GM19193 (cell line): ENCODE measurements around the gene RAD51D.

ENCODE experiments used
- POLR2A ChIP-seq: IDR thresholded peaks from 4 replicates; pipeline ENCODE4 v1.6.1; 2011; ENCODE audit not compliant: insufficient read depth, insufficient read length; ENCODE audit errors: extremely low read depth

Gene RAD51D

DNA sequence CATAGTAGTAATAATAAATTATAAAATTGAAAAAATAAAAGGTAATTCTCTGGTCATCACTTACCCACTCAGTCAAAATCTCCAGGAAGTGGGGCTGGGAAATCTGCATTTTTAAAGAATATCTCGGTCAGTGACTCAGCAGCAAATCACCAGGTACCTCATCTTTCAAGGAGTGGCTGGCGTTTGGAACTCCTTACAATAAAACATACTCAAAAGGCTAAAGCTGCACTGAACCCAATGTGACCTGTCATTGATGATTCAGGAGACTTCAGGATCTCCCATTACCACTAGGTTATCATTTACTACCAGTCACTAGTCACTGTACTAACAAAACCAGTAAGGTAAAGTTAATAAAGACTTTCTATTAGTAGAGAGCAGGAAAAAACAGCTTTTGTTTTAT, 34.7 kb downstream of the RAD51D start:
- no peak for TF ChIP-seq POLR2A

DNA sequence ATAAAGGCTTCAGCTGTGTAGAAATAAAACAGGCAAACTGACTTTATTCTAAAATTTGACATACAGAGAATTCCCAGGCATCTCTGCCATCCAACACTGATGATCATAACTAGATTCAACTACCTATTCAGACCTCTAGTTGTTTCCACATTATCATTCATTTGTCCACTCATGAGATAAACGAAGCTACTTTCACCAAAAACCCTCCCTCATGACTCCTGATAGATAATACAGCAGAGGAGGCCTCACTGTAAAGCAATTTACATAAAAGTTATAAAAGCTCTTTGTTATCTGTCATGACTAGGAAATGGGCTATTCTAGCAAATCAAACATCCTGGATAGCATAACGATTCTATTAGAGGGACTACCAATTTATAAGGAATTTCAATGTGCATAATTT, 36.6 kb downstream of the RAD51D start:
- no peak for TF ChIP-seq POLR2A

DNA sequence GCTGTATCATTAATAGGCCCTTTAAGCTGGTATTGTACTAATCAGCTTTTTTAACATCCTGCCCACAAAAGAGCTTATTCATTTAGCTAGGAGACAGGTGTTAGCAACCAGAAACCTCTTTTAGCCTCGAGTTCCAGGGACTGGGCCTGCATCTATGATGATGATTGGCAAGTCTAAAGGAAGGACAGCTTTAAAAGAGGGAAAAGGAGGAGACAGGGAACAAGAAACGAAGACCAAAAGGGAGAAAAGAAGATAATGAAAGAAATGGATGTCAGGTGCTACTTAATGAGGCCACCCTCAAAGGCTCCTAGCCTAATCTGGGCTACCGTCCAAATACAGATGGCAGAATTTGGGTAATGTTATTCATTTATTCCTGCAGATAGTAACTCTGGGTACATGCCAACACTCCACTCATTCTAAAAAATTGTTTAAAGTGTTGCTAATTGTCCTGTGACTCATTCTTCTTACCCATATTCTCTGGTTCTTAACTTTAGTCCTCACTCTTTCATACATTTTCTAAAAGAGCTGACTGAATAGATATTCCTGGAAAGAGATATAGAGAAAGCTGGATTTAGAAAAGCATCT, 37.5 kb downstream of the RAD51D start:
- no peak for TF ChIP-seq POLR2A

DNA sequence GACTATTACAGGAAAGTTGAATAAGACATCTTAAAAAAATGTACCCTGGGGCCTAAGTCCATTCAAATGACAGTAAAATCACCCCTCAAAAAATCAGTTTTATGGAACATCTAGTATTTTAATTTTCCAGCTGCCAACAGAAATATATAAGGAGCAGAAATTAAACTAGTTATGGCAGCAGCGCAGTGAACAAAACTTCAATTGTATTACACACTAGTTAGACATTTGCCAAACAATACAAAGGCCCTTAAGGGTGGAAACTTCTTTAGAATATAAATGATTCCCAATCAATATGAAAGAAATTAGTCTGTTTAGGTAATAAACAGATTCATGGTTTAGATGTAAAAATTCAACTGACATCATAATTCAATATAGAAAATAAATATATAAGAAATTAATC, 38.0 kb downstream of the RAD51D start:
- no peak for TF ChIP-seq POLR2A

DNA sequence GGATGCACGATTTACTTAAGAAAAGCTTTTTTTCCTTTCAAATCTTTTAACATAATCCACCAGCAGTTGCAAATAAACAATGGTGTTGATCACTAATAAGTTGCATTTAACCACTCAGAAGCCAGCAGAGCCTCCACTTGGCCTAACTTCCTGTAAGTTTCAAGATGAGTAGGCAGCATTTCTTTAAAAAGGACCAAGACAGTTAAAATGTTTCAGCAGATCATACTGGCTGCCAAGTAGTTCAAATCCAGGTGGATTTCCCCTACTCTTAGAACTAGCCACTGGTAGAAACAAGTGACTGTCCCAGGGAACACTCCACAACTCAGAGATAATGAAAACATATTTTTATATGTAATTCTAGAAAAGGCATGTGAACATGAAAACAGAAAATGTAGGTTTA, 39.1 kb downstream of the RAD51D start:
- TF ChIP-seq POLR2A = no peak

DNA sequence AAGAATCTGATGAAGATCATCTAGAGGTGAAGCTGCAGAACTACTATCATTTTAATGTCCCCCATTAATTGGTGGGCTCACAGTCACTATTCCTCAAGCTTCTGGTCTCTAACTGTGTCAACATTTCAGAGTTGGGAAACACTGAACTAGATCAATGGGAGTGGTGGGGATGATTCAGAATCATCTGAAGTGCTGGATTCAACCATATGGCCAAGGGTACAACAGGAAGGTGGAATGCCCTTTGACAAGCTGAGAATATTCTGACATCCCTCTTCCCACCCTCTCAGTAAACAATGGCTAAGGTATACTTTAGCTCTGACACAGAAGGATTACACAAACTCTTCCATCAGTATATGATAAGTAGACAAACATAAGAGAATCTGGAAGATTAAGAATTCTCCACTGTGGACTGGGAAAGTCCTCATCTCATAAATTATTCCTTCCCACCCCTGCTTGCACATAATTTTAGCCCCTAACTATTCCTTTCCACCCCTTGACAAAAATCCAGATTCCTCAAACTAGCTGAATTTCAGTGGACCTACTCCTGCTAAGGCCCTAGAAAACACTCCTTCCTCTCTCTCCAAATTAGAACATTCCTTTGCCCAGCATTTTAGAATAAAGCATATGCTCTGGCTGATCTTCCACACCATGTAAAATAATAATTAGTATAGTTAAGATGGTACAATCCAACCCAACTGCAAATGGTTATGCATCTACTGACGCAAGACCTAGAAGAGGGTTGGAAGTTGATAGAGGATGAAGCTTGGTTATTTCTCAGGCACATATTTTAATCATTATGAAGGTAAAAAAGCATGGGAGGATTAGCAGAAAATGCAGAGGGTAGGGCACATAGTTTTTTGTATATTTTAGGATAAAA, 39.9 kb downstream of the RAD51D start:
- TF ChIP-seq POLR2A = no peak

DNA sequence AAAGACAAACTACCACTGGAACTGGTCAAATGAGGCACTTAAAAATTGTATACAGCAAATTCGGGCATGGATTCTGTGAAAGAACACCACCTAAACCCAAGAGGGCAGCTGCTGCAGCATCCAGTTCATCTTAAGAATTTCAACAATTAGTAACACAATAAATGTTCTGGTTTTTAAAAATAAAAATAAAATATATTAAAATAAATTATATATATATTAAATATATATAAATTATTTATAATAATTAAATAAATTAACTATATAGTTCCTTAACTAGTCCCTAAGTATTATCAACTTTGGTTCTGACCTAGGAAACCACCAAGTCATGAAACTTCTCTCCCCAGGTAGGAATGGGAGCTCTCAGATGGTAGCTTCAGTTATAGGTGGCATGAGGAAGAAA, 42.8 kb downstream of the RAD51D start:
- no peak for TF ChIP-seq POLR2A

DNA sequence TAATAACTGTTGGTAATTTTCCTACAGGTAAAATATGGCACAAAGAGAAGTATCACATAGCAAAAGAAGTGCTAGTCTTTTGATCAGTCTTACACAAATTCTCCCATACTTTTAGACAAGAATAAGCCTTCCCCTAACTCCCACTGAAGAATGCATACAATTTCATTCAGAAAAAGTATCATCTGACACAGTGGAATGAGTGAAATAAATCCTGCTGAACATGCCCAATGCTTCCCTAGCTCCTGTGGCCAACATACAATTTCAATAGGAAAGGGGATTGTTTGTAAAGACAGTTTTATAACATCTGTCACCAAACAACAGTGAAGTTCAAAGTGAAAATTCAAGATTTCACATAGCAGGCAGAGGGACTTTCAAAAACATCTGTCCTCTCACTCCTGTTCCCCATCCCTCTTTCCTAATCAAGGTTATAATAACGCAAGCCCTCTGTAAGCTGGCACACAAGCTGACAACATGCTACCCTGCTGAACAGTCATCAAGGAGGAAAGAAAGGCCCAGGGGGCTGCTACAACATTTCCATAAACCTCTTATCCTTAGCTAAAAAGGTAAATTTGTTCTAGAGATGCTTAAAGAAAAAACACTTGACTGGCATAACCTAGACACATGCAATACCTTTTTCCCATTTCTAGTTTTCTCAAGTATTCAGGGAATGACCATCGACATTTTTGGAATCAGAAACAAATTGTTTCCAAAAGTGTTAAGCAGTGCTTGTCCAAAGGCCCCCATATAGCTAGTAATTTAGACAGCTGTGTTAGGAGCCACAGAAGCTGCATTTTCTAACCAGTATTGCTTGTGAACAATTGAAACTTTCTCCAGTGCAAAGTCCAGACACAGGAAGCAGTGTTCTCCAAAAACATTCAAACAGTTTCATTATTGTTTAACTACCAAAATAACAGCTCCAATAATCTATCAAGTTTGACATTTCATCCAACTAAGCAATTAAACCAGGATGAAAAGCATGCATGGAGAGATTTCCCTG, 44.7 kb downstream of the RAD51D start:
- no peak for TF ChIP-seq POLR2A

DNA sequence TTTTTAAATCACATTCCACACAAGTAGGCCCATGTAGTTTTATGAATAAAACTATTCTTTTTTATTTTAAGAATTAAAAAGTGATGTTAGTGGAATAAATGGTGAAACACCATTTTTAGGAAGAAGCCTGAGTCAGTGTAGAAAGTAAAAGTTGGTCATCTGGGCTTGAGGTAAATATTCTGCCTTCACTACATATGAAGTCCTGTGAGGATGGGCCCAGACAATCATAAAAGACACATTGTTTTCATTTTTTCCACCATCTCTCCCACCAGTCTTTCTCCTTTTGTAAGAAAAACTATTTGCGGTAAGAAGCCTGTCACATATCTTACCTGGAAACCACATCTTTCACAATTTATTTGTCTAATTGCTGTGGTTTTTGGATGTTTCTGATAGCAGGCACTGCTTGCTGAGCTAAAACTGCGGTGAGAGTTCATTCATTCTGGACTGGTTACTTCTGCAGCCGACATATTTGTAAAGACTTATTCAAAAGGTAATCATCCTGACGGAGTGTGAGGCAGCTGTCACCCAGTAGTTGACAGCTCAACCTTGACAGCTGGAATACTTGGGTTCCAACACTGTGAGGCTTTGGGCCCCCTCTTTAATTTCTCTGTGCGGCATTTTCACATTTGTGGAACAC, 45.6 kb downstream of the RAD51D start:
- TF ChIP-seq POLR2A = no peak

DNA sequence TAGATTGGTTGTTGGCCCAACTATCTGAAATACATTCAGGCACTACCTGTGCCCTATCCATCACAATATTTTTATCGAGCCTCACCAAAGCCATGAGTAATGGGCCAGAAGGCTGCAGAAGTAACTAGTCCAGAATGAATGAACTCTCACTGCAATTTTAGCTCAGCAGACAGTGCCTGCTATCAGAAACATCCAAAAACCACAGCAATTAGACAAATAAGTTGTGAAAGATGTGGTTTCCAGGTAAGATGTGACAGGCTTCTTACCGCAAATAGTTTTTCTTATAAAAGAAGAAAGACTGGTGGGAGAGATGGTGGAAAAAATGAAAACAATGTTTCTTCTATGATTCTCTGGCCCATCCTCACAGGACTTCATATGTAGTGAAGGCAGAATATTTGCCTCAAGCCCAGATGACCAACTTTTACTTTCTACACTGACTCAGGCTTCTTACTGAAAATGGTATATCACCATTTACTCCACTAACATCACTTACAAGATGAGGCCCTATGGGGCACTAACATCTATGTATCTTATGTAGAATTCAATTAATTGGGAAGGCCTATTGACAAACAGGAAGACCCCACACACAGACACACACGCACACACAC, 46.4 kb downstream of the RAD51D start:
- no peak for TF ChIP-seq POLR2A

DNA sequence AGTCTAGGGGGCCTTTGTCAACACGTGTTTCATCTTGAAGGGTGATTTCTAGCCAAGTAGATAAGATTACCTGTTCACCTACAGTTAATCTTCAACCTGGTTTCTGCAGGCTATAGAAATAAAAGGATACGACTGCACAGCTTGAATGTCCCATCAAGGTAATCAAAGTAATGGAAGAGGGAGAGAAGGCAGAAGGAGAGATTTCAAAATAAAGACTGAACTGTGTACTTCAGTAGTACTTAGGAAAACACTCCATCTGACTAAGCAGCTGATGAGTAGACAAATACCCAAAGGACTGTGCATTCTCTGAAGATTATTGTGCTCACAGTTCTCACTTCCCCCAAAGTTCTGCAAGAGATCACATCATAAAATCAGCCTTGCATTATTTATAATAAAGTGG, 50.3 kb downstream of the RAD51D start:
- no peak for TF ChIP-seq POLR2A

DNA sequence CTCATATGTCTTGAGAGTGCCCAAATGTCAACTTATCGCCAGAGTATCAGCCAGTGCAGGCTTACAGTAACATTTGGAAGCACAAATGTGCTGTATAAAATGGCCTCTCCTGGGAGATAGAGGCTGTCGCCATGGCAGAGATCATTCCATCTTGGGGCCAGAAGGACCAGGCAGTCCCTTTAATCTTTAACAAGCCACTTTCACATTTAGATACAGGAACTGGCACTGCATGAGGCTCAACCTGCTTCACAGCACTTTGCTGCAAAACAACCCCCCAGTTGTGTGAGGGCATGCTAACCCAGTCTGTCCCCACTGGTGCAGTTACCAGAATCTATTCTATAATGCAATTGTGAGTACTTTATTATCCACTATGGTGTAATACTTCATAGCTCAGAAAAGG, 51.4 kb downstream of the RAD51D start:
- no peak for TF ChIP-seq POLR2A

DNA sequence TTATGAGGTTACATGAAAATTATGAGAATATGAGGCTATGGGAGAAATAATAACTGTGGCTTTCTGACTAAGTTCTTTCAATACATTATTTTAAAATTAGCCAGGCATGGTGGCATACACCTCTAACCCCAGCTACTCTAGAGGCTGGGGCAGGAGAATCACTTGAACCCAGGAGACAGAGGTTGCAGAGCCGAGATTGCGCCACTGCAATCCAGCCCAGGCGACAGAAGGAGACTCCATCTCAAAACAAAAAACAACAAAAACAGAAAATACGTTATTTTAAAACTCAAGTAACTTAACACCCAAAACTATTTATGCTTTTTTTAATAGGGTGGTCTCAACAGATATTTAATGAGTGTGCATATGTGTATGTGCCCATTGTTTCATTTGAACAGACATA, 53.8 kb downstream of the RAD51D start:
- no peak for TF ChIP-seq POLR2A

DNA sequence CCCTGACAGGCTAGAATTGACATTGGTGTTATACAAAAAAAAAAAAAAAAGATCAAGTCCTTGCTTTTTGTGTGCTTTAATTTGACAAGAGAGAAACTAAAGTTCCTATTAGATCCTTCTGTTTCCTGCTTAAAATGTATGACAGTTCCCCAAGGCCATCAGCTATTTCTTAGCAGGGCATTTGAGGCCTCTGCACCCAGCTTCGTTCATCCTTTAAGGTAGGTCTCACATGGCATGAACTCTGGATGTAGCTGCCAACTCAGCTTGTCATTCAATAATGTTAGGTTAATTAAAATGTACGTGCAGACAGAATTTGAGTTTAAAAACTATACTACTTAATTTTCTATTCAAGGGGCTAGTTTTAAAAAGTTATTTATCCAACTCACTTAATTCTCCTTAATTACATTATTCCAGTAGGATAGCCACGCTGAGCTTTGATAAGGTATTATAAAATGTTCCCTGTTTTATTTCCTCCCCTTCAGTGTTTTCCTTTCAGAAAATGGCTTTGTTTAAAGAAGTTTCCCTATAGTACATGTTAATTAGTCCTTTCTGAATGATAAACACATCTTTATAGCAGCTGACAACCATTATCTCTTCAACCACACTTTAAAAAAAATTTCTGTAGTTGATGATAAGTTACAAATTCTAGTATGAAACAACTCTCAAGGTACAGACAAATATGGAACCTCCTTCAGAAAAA, 55.0 kb downstream of the RAD51D start:
- no peak for TF ChIP-seq POLR2A
